ENCODE data around the gene NF1. TPM values are rescaled to one million over a fixed set of nuclear protein-coding genes. Genes with fewer than 3 reads are reported as not detected.
"Not testable (repeated sequence)": the region's sequence is repeated elsewhere in the genome, so short reads cannot be mapped to it uniquely, and the experiment has no call there.

NF1 gene
- total RNA-seq, 4 donors from 2014 or later: 41.7 to 69.9 (median 54.4) TPM

GRCh38 chr17:31260151-31260550 lies 165.4 kb downstream of the NF1 start:
- WGBS, 2 donors (ENCODE audit: low coverage in 1 of 2): 70 to 93% methylated on average over 3 of the region's 3 CpGs

GRCh38 chr17:31261601-31262000 lies 166.8 kb downstream of the NF1 start:
- peaks cover 0 to 60% of the 10 kb centered on the region in 2 donors for H3K36me3 ChIP-seq
- no peaks in the 10 kb centered on the region for H3K4me1 ChIP-seq
- no peaks in the 10 kb centered on the region for H3K9me3 ChIP-seq
- H3K27ac ChIP-seq: no peak overlapping the region
- H3K4me3 ChIP-seq: no peak overlapping the region
- no peaks in the 10 kb centered on the region for H3K27me3 ChIP-seq
- no peak for ATAC-seq
- TF ChIP-seq POLR2A (IDR thresholded peaks at IDR 0.05): no peak
- TF ChIP-seq CTCF (IDR thresholded peaks at IDR 0.05): no peak
- no peak for TF ChIP-seq EP300 (IDR thresholded peaks at IDR 0.05)
- no peak for TF ChIP-seq POLR2AphosphoS5 (IDR thresholded peaks at IDR 0.05)
- 64 to 100% methylated on average over 1 of the region's 1 CpG for WGBS, 2 donors (ENCODE audit: low coverage in 1 of 2)

More at GRCh38 chr17:31260151-31260550, 165.4 kb downstream of the NF1 start:
- Histone ChIP-seq H3K4me1 (no peaks in the 10 kb centered on the region), H3K9me3 (no peaks in the 10 kb centered on the region), H3K27me3 (no peaks in the 10 kb centered on the region), H3K36me3 (peaks cover 0 to 50% of the 10 kb centered on the region in 2 donors), H3K27ac (no peak overlapping the region), H3K4me3 (no peak overlapping the region)
- no peak for ATAC-seq
- TF ChIP-seq CTCF (IDR thresholded peaks at IDR 0.05): no peak
- TF ChIP-seq POLR2A (IDR thresholded peaks at IDR 0.05): no peak
- no peak for TF ChIP-seq POLR2AphosphoS5 (IDR thresholded peaks at IDR 0.05)
- TF ChIP-seq EP300 (IDR thresholded peaks at IDR 0.05): no peak

GRCh38 chr17:31262923-31263322 lies 168.1 kb downstream of the NF1 start:
- peaks cover 0 to 72% of the 10 kb centered on the region in 2 donors for H3K36me3 ChIP-seq
- WGBS, 2 donors (ENCODE audit: low coverage in 1 of 2): 100% methylated on average over 1 of the region's 1 CpG; no CpG with 5 or more reads in 1 of the 2 donors
- not testable (repeated sequence) for H3K27me3 ChIP-seq, H3K4me3 ChIP-seq, H3K4me1 ChIP-seq, H3K27ac ChIP-seq, H3K9me3 ChIP-seq, ATAC-seq

- H3K27ac ChIP-seq: no peak overlapping the region
- no peaks in the 10 kb centered on the region for H3K9me3 ChIP-seq
- H3K27me3 ChIP-seq: no peaks in the 10 kb centered on the region
- ATAC-seq: no peak
- TF ChIP-seq EP300 (IDR thresholded peaks at IDR 0.05): no peak
- no peak for TF ChIP-seq POLR2AphosphoS5 (IDR thresholded peaks at IDR 0.05)
- no peak for TF ChIP-seq POLR2A (IDR thresholded peaks at IDR 0.05)
- no peak for TF ChIP-seq CTCF (IDR thresholded peaks at IDR 0.05)
- H3K4me1 ChIP-seq: peaks cover 0 to 18% (median 5%) of the 10 kb centered on the region in 3 donors
- no peak overlapping the region for H3K4me3 ChIP-seq
- WGBS, 2 donors (ENCODE audit: low coverage in 1 of 2): 83 to 92% methylated on average over 2 of the region's 2 CpGs
- H3K36me3 ChIP-seq: peaks cover 0 to 74% of the 10 kb centered on the region in 2 donors
Measured at GRCh38 chr17:31266042-31266441, 171.3 kb downstream of the NF1 start.

GRCh38 chr17:31269036-31269577 lies 174.3 kb downstream of the NF1 start:
- Histone ChIP-seq H3K36me3 (peaks cover 0 to 65% of the 10 kb centered on the region in 2 donors), H3K4me1 (peaks cover 5 to 27% (median 5%) of the 10 kb centered on the region in 3 donors), H3K27me3 (no peaks in the 10 kb centered on the region), H3K4me3 (no peak overlapping the region), H3K9me3 (no peaks in the 10 kb centered on the region), H3K27ac (no peak overlapping the region)
- TF ChIP-seq POLR2AphosphoS5 (IDR thresholded peaks at IDR 0.05) (no peak), CTCF (IDR thresholded peaks at IDR 0.05) (no peak), EP300 (IDR thresholded peaks at IDR 0.05) (no peak), POLR2A (IDR thresholded peaks at IDR 0.05) (no peak)
- ATAC-seq: no peak
- WGBS, 2 donors (ENCODE audit: low coverage in 1 of 2): 86 to 92% methylated on average over 2 of the region's 2 CpGs

Data from gastroesophageal sphincter (tissue), 4 donors.